OCI-LY1 (cell line): ENCODE results near the gene GNG4.

ENCODE experiments used
- H2AFZ ChIP-seq: fragments of 200-600 bp; sonication (generic), shearing (Covaris generic); 2 replicates; pipeline ENCODE4 v1.6.0; 2014; ENCODE audit warnings: antibody characterized with exemption, mild to moderate bottlenecking, low read length
- H3F3A ChIP-seq: fragments of 200-600 bp; sonication (generic), shearing (Covaris generic); 2 replicates; pipeline ENCODE4 v1.6.0; 2014; ENCODE audit warnings: mild to moderate bottlenecking, antibody characterized with exemption, low read length, moderate library complexity; ENCODE audit not compliant: insufficient read depth
- H3K27ac ChIP-seq: fragments of 200-600 bp; sonication (generic); 2 replicates; pipeline ENCODE4 v1.5.1; 2014; ENCODE audit warnings: low read length, mixed run types, mild to moderate bottlenecking, low read depth; ENCODE audit not compliant: poor library complexity, severe bottlenecking
- H3K27me3 ChIP-seq: fragments of 200-600 bp; sonication (generic); 2 replicates; pipeline ENCODE4 v1.6.0; 2014; ENCODE audit warnings: antibody characterized with exemption, mild to moderate bottlenecking, low read length, moderate library complexity; ENCODE audit not compliant: insufficient read depth
- H3K36me3 ChIP-seq: fragments of 200-600 bp; sonication (generic); 2 replicates; pipeline ENCODE4 v1.6.1; 2014; ENCODE audit warnings: mild to moderate bottlenecking, antibody characterized with exemption, low read length, moderate library complexity, mixed read lengths; ENCODE audit not compliant: insufficient read depth
- H3K4me1 ChIP-seq: fragments of 200-600 bp; sonication (generic); 2 replicates; pipeline ENCODE4 v1.5.1; 2014; ENCODE audit warnings: mild to moderate bottlenecking, low read length, moderate library complexity; ENCODE audit not compliant: insufficient read depth, severe bottlenecking
- H3K4me2 ChIP-seq: fragments of 200-600 bp; sonication (generic), shearing (Covaris generic); 2 replicates; pipeline ENCODE4 v1.6.1; 2014; ENCODE audit warnings: low read length
- H3K4me3 ChIP-seq: fragments of 200-600 bp; sonication (generic); 2 replicates; pipeline ENCODE4 v1.5.1; 2014; ENCODE audit warnings: low read length, low read depth, mild to moderate bottlenecking, mixed read lengths; ENCODE audit not compliant: poor library complexity, severe bottlenecking
- H3K79me2 ChIP-seq: fragments of 200-600 bp; shearing (Covaris generic); 2 replicates; pipeline ENCODE4 v1.6.1; 2016; ENCODE audit warnings: mixed run types, low read length, mixed read lengths; ENCODE audit not compliant: insufficient read depth
- H3K9ac ChIP-seq: fragments of 200-600 bp; sonication (generic), shearing (Covaris generic); 2 replicates; pipeline ENCODE4 v1.6.1; 2014; ENCODE audit warnings: mild to moderate bottlenecking, low read length, mixed read lengths
- H3K9me2 ChIP-seq: fragments of 200-600 bp; sonication (generic), shearing (Covaris generic); 2 replicates; pipeline ENCODE4 v1.6.1; 2014; ENCODE audit warnings: low read depth, mild to moderate bottlenecking, low read length, mixed read lengths
- H3K9me3 ChIP-seq: fragments of 200-600 bp; shearing (Covaris generic); 2 replicates; pipeline ENCODE4 v1.6.1; 2014; ENCODE audit warnings: low read length, mixed read lengths
- H4K20me1 ChIP-seq: fragments of 200-600 bp; sonication (generic), shearing (Covaris generic); 2 replicates; pipeline ENCODE4 v1.6.0; 2016; ENCODE audit warnings: mild to moderate bottlenecking, low read length; ENCODE audit not compliant: insufficient read depth
- EZH2 ChIP-seq: fragments of 200-600 bp; sonication (generic), shearing (Covaris generic); IDR thresholded peaks from 2 replicates; pipeline ENCODE4 v1.8.0; 2017; ENCODE audit warnings: borderline replicate concordance, mixed run types, mild to moderate bottlenecking, antibody characterized with exemption, low read length, moderate library complexity, mixed read lengths
- TF ChIP-seq, protein P1 (sequence below): fragments of 200-600 bp; sonication (generic), shearing (Covaris generic); IDR thresholded peaks from 2 replicates; pipeline ENCODE4 v1.5.1; 2017; ENCODE audit warnings: mild to moderate bottlenecking, antibody characterized with exemption, low read length, moderate library complexity, mixed read lengths

The GNG4 gene

DNA sequence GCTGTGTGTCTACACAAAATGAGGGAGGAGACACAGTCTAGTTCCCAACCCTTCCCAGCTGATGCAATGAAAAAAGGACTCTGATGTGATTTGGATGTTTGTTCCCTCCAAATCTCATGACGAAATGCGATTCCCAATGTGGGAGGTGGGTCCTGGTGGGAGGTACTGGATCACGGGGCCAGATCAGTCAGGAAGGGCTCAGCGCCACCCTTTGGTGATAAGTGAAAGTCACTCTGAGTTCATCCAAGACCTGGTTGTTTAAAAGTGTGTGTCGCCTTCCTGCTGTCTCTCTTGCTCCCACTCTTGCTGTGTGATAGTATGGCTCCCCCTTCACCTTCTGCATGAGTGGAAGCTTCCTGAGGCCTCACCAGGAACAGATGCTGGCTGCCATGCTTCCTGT lies 63.2 kb downstream of the GNG4 start:
- H3K27ac ChIP-seq = no peak overlapping the region
- no peaks in the 10 kb centered on the region for H4K20me1 ChIP-seq
- TF ChIP-seq, protein P1, sequence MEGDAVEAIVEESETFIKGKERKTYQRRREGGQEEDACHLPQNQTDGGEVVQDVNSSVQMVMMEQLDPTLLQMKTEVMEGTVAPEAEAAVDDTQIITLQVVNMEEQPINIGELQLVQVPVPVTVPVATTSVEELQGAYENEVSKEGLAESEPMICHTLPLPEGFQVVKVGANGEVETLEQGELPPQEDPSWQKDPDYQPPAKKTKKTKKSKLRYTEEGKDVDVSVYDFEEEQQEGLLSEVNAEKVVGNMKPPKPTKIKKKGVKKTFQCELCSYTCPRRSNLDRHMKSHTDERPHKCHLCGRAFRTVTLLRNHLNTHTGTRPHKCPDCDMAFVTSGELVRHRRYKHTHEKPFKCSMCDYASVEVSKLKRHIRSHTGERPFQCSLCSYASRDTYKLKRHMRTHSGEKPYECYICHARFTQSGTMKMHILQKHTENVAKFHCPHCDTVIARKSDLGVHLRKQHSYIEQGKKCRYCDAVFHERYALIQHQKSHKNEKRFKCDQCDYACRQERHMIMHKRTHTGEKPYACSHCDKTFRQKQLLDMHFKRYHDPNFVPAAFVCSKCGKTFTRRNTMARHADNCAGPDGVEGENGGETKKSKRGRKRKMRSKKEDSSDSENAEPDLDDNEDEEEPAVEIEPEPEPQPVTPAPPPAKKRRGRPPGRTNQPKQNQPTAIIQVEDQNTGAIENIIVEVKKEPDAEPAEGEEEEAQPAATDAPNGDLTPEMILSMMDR = no peak
- no peak for TF ChIP-seq EZH2
- no peaks in the 10 kb centered on the region for H3F3A ChIP-seq
- H3K4me3 ChIP-seq = no peak overlapping the region
- no peaks in the 10 kb centered on the region for H3K9me2 ChIP-seq
- H3K27me3 ChIP-seq = peaks cover 3% of the 10 kb centered on the region; the same call in 1 of the 2 replicates
- no peak overlapping the region for H2AFZ ChIP-seq
- H3K9ac ChIP-seq = no peak overlapping the region
- H3K4me1 ChIP-seq = no peaks in the 10 kb centered on the region
- H3K36me3 ChIP-seq = no peaks in the 10 kb centered on the region; the same call in 1 of the 2 replicates
- no peak overlapping the region for H3K4me2 ChIP-seq
- no peaks in the 10 kb centered on the region for H3K79me2 ChIP-seq
- H3K9me3 ChIP-seq = peaks cover 12% of the 10 kb centered on the region; the same call in 1 of the 2 replicates

DNA sequence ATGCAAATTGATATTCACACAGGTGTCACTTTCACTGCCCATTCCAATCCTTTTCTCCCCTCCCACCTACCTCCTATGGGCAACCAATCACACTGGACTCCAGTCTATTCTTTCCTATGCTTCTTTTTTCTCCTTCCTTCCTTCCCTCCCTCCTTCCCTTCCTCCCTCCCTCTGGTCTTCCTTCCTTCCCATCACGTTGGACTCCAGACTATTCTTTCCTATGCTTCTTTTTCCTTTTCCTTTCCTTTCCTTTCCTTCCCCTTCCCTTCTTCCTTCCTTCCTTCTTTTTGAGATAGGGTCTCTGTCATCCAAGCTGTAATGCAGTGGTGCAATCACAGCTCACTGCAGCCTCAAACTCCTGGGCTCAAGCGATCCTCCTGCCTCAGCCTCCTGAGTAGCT lies 64.6 kb downstream of the GNG4 start:
- Histone ChIP-seq H3K9me3 (peaks cover 12% of the 10 kb centered on the region; the same call in 1 of the 2 replicates), H3K36me3 (no peaks in the 10 kb centered on the region; the same call in 1 of the 2 replicates), H3K27me3 (peaks cover 3% of the 10 kb centered on the region; the same call in 1 of the 2 replicates), H3F3A (no peaks in the 10 kb centered on the region), H3K27ac (no peak overlapping the region), H2AFZ (no peak overlapping the region), H3K79me2 (no peaks in the 10 kb centered on the region), H3K4me2 (no peak overlapping the region), H3K9ac (no peak overlapping the region), H3K4me1 (no peaks in the 10 kb centered on the region), H3K4me3 (no peak overlapping the region), H3K9me2 (no peaks in the 10 kb centered on the region), H4K20me1 (no peaks in the 10 kb centered on the region)
- TF ChIP-seq EZH2 = no peak
- TF ChIP-seq, protein P1 = no peak

GRCh38 chr1:235583511-235584001 lies 66.0 kb downstream of the GNG4 start:
- Histone ChIP-seq H3K4me3 (no peak overlapping the region), H3F3A (no peaks in the 10 kb centered on the region), H3K36me3 (no peaks in the 10 kb centered on the region), H3K79me2 (no peaks in the 10 kb centered on the region), H4K20me1 (no peaks in the 10 kb centered on the region), H2AFZ (no peak overlapping the region), H3K4me1 (no peaks in the 10 kb centered on the region), H3K4me2 (no peak overlapping the region), H3K9me2 (no peaks in the 10 kb centered on the region), H3K9ac (no peak overlapping the region), H3K27me3 (peaks cover 3% of the 10 kb centered on the region; the same call in 1 of the 2 replicates), H3K27ac (no peak overlapping the region), H3K9me3 (peaks cover under 1% of the 10 kb centered on the region; the same call in 1 of the 2 replicates)
- TF ChIP-seq, protein P1 = no peak
- TF ChIP-seq EZH2 = no peak
